GM12864 (cell line): ENCODE measurements around the gene IFT57.

ENCODE experiments used
- DNase-seq: peaks from one replicate; pipeline ENCODE4 v3.0.0-alpha.2; 2011; ENCODE audit warnings: low read depth
- H3K4me3 ChIP-seq: 2 replicates; pipeline ENCODE4 v1.5.1; 2011; ENCODE audit warnings: mild to moderate bottlenecking, low read depth, low read length, control low read depth
- CTCF ChIP-seq: IDR thresholded peaks from 2 replicates; pipeline ENCODE4 v1.5.1; 2011; ENCODE audit warnings: low read depth, mild to moderate bottlenecking, moderate library complexity, low read length, control low read depth, inconsistent platforms; ENCODE audit errors: missing control alignments

IFT57 gene

GRCh38 chr3:108184824-108185223 lies 37.4 kb downstream of the IFT57 start:
- no peak for DNase-seq
- no peak for TF ChIP-seq CTCF
- no peak overlapping the region for H3K4me3 ChIP-seq

DNA sequence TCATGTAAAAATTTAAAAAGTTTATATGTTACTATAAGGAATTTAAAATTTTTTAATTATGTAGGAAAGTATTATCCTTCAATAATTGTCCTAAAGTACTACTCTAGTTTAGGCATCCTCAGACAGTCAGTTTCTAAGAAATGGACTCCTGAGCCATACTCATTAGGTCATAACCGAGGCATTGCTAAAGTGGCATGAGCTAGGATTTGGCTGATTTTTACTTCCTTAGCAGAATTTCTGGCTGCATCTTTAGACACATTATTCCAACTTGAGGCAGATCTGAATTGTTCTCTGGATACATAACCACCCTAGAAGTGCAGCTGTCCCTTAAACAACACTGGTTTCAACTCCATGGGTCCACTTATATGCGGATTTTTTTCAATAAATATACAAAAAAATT lies 38.3 kb downstream of the IFT57 start:
- no peak for DNase-seq
- TF ChIP-seq CTCF, result no peak
- H3K4me3 ChIP-seq, result no peak overlapping the region

DNA sequence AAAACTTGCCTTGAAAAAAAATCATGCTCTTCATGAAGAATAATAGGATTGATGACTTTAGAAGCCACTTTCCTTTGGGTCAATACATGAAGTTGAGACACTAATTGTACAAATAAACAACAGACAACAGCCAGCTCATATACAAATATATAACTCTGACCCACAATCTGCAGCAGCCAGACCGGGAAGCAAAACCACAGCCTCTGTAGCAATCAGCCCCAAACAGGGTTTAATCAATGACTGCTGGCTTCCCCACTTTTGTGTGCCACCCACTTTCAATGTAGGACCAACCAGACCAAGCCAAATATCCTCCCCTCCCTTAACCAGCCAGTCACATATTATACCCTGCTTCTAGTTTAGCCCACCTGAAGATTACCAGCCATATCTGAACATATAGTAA lies 39.0 kb downstream of the IFT57 start:
- H3K4me3 ChIP-seq, result no peak overlapping the region
- no peak for TF ChIP-seq CTCF
- DNase-seq, result no peak

GRCh38 chr3:108182339-108182738 lies 39.9 kb downstream of the IFT57 start:
- no peak for TF ChIP-seq CTCF
- no peak overlapping the region for H3K4me3 ChIP-seq
- no peak for DNase-seq

DNA sequence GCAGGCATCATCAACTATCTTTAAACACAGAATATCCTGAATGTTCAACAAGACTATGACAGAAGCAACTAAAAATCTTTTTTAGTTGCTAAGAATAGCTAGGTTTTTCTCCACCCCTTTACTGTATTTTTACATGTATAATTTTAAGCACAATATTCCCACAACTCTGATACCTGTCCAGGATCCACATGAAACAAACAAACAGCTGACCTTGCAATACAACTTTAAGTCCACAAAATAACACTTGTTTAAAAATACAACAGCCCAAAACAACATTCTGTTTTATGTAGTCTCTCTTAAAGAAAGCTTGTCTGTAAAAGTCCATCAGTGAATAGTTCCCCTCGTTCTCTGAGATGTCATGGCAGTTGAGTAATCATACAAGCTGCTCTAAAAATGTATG lies 41.1 kb downstream of the IFT57 start:
- TF ChIP-seq CTCF, result no peak
- no peak for DNase-seq
- H3K4me3 ChIP-seq, result no peak overlapping the region

DNA sequence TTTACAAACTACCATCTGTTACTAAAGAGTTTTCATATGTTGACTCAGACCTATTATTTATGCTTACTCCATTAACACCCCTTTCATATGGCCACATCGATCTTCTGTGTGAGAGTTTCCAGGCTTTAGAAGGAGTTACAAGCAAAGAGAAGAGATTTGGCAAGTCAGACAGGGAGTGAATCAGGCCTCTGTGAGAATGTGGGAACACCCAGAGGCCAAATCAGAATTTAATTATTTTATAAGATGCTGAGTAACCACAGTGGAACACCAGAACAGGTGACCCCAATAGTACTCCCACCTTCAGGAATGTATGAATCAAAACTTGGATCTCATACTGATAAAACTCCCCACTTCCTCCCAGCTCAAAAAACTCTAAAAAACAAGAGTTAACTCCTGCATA lies 42.0 kb downstream of the IFT57 start:
- H3K4me3 ChIP-seq, result no peak overlapping the region
- DNase-seq, result no peak

GRCh38 chr3:108178676-108179075 lies 43.5 kb downstream of the IFT57 start:
- H3K4me3 ChIP-seq, result no peak overlapping the region
- no peak for DNase-seq
- no peak for TF ChIP-seq CTCF

More for the DNA sequence above, 42.0 kb downstream of the IFT57 start:
- no peak for TF ChIP-seq CTCF
